Caco-2 (cell line): ENCODE results near the gene TSPAN18. TPM values are rescaled to one million over a fixed set of nuclear protein-coding genes. Genes with fewer than 3 reads are reported as not detected.

Experiments
- BruUV-seq: library from RNA; stranded (reverse); fragments of 400-500 nt; replicated peaks from 2 replicates; lab custom pipeline; 2021; lab: Mats Ljungman, UMichigan
- CTCF ChIA-PET: fragments of 300-600 bp; sonication (Branson Sonifier 250); formaldehyde crosslinking; loops from one replicate; lab custom pipeline; 2022; ENCODE audit warnings: antibody characterized with exemption; lab: Charles Lee
- POLR2A ChIA-PET: fragments of 300-600 bp; sonication (Branson Sonifier 250); formaldehyde crosslinking; loops from one replicate; lab custom pipeline; 2022; ENCODE audit warnings: antibody characterized with exemption; lab: Charles Lee
- DNase-seq, 2 experiments: peaks; one replicate each; pipeline versions ENCODE4 v3.0.0 to v3.0.0-alpha.2; 2020 to 2022
- H3K27me3 ChIP-seq: replicated peaks from 2 replicates; pipeline ENCODE4 v1.6.0; 2011; ENCODE audit warnings: low read length; ENCODE audit not compliant: control insufficient read depth, insufficient read depth
- H3K36me3 ChIP-seq: 2 replicates; pipeline ENCODE4 v1.5.1; 2011; ENCODE audit warnings: low read length; ENCODE audit not compliant: control insufficient read depth, insufficient read depth
- H3K4me1 ChIP-seq: fragments of 250-450 bp; sonication (Bioruptor Pico); 2 replicates; pipeline ENCODE4 v1.5.1; 2020; ENCODE audit warnings: mild to moderate bottlenecking
- H3K4me3 ChIP-seq: 2 replicates; pipeline ENCODE4 v1.5.1; 2011; ENCODE audit warnings: low read depth, mild to moderate bottlenecking, control low read depth, low read length
- H3K9me3 ChIP-seq: fragments of 250-450 bp; sonication (Bioruptor Pico); 2 replicates; pipeline ENCODE4 v1.5.1; 2020; ENCODE audit warnings: mild to moderate bottlenecking, moderate library complexity
- H3K27ac Mint-ChIP-seq: one replicate; pipeline ENCODE4 v1.8.0; 2022; ENCODE audit warnings: mixed read lengths; ENCODE audit not compliant: unreplicated experiment
- H3K27me3 Mint-ChIP-seq: one replicate; pipeline ENCODE4 v1.8.0; 2022; ENCODE audit warnings: mixed read lengths; ENCODE audit not compliant: insufficient read depth, unreplicated experiment
- H3K36me3 Mint-ChIP-seq: one replicate; pipeline ENCODE4 v1.8.0; 2022; ENCODE audit warnings: mild to moderate bottlenecking, mixed read lengths; ENCODE audit not compliant: insufficient read depth, unreplicated experiment
- H3K4me1 Mint-ChIP-seq: one replicate; pipeline ENCODE4 v1.8.0; 2022; ENCODE audit warnings: low read depth, mixed read lengths; ENCODE audit not compliant: unreplicated experiment
- H3K4me3 Mint-ChIP-seq: one replicate; pipeline ENCODE4 v1.8.0; 2022; ENCODE audit warnings: mild to moderate bottlenecking, moderate library complexity, mixed read lengths; ENCODE audit not compliant: unreplicated experiment
- H3K9me3 Mint-ChIP-seq: one replicate; pipeline ENCODE4 v1.8.0; 2022; ENCODE audit warnings: mixed read lengths; ENCODE audit not compliant: unreplicated experiment
- intact Hi-C: fragments of 100-400 bp; cut with micrococcal nuclease; formaldehyde crosslinking; loops from one replicate; pipeline ENCODE4 v1.10.0; 2022; ENCODE audit not compliant: unreplicated experiment
- total RNA-seq: library from RNA; stranded (reverse); gene quantifications from 2 replicates; pipeline ENCODE4 v1.2.3, GENCODE V29; 2022
- TF ChIP-seq, protein P1 (sequence below), 2 experiments: fragments of 200-600 bp in 1 of 2; IDR thresholded peaks; 1 replicate in 1 of 2; 2 replicates in 1 of 2; pipeline versions ENCODE4 v1.5.1 to v1.8.0; 2011 to 2022; ENCODE audit warnings: antibody characterized with exemption in 1 of 2, control low read depth in 1 of 2, inconsistent platforms in 1 of 2, low read depth in 1 of 2, low read length in 1 of 2, mild to moderate bottlenecking in 1 of 2, moderate library complexity in 1 of 2; ENCODE audit not compliant: insufficient read depth in 1 of 2, severe bottlenecking in 1 of 2, unreplicated experiment in 1 of 2

Gene TSPAN18
- total RNA-seq, 1 experiment from 2014 or later = 7.4 TPM

- TF ChIP-seq, protein P1, sequence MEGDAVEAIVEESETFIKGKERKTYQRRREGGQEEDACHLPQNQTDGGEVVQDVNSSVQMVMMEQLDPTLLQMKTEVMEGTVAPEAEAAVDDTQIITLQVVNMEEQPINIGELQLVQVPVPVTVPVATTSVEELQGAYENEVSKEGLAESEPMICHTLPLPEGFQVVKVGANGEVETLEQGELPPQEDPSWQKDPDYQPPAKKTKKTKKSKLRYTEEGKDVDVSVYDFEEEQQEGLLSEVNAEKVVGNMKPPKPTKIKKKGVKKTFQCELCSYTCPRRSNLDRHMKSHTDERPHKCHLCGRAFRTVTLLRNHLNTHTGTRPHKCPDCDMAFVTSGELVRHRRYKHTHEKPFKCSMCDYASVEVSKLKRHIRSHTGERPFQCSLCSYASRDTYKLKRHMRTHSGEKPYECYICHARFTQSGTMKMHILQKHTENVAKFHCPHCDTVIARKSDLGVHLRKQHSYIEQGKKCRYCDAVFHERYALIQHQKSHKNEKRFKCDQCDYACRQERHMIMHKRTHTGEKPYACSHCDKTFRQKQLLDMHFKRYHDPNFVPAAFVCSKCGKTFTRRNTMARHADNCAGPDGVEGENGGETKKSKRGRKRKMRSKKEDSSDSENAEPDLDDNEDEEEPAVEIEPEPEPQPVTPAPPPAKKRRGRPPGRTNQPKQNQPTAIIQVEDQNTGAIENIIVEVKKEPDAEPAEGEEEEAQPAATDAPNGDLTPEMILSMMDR (IDR thresholded peaks at IDR 0.05; ENCODE audit: insufficient read depth in 1 of 2, low read depth in 1 of 2, low read length in 1 of 2, severe bottlenecking in 1 of 2, unreplicated experiment in 1 of 2) = no peak
- no peaks in the 10 kb centered on the region for H3K36me3 ChIP-seq
- H3K4me1 ChIP-seq = peaks cover 5% of the 10 kb centered on the region; the same call in 1 of the 2 replicates
- Mint-ChIP-seq H3K27me3 (no peaks in the 10 kb centered on the region), H3K27ac (no peak overlapping the region), H3K9me3 (no peaks in the 10 kb centered on the region), H3K4me1 (peaks cover 2% of the 10 kb centered on the region), H3K4me3 (no peak overlapping the region), H3K36me3 (no peaks in the 10 kb centered on the region)
- H3K4me3 ChIP-seq = no peak overlapping the region
- no peaks in the 10 kb centered on the region for H3K27me3 ChIP-seq
- intact Hi-C loops = no loop called here
- ChIA-PET CTCF (no interaction called here), POLR2A (no interaction called here)
- no TSS peak for BruUV-seq
- no peaks in the 10 kb centered on the region for H3K9me3 ChIP-seq
- no peak for DNase-seq
Observed at GRCh38 chr11:44839458-44840084, 112.8 kb downstream of the TSPAN18 start.

GRCh38 chr11:44840085-44840478 lies 113.3 kb downstream of the TSPAN18 start:
- Histone ChIP-seq H3K36me3 (no peaks in the 10 kb centered on the region), H3K4me3 (no peak overlapping the region), H3K9me3 (no peaks in the 10 kb centered on the region), H3K27me3 (no peaks in the 10 kb centered on the region), H3K4me1 (no peaks in the 10 kb centered on the region)
- Mint-ChIP-seq H3K27ac (no peak overlapping the region), H3K4me3 (no peak overlapping the region), H3K36me3 (no peaks in the 10 kb centered on the region), H3K27me3 (no peaks in the 10 kb centered on the region), H3K4me1 (no peaks in the 10 kb centered on the region), H3K9me3 (no peaks in the 10 kb centered on the region)
- TF ChIP-seq, protein P1 (IDR thresholded peaks at IDR 0.05; ENCODE audit: insufficient read depth in 1 of 2, low read depth in 1 of 2, low read length in 1 of 2, severe bottlenecking in 1 of 2, unreplicated experiment in 1 of 2) = no peak
- DNase-seq = no peak
- POLR2A ChIA-PET = no interaction called here
- CTCF ChIA-PET = no interaction called here
- intact Hi-C loops = no loop called here
- no TSS peak for BruUV-seq

GRCh38 chr11:44840521-44841251 lies 113.9 kb downstream of the TSPAN18 start:
- no TSS peak for BruUV-seq
- H3K27ac Mint-ChIP-seq = no peak overlapping the region
- Histone ChIP-seq H3K4me3 (no peak overlapping the region), H3K9me3 (no peaks in the 10 kb centered on the region), H3K4me1 (no peaks in the 10 kb centered on the region), H3K36me3 (no peaks in the 10 kb centered on the region), H3K27me3 (no peaks in the 10 kb centered on the region)
- ChIA-PET CTCF (no interaction called here), POLR2A (no interaction called here)
- intact Hi-C loops = no loop called here
- no peaks in the 10 kb centered on the region for H3K27me3 Mint-ChIP-seq
- no peak for DNase-seq
- no peaks in the 10 kb centered on the region for H3K36me3 Mint-ChIP-seq
- TF ChIP-seq, protein P1 (IDR thresholded peaks at IDR 0.05; ENCODE audit: insufficient read depth in 1 of 2, low read depth in 1 of 2, low read length in 1 of 2, severe bottlenecking in 1 of 2, unreplicated experiment in 1 of 2) = no peak
- H3K4me3 Mint-ChIP-seq = no peak overlapping the region
- H3K4me1 Mint-ChIP-seq = no peaks in the 10 kb centered on the region
- no peaks in the 10 kb centered on the region for H3K9me3 Mint-ChIP-seq
